NB4 (cell line): ENCODE data around the gene CALD1.

Experiments
- DNase-seq: peaks from one replicate; pipeline ENCODE4 v3.0.0; 2010; ENCODE audit warnings: low read depth
- H3K4me3 ChIP-seq: one replicate; pipeline ENCODE4 v1.5.1; 2011; ENCODE audit warnings: mild to moderate bottlenecking, low read depth, low read length, moderate library complexity
- MYC ChIP-seq: IDR thresholded peaks from 2 replicates; pipeline ENCODE4 v1.6.1; 2011; ENCODE audit warnings: low read depth, low read length
- POLR2A ChIP-seq: IDR thresholded peaks from 2 replicates; pipeline ENCODE4 v1.6.1; 2011; ENCODE audit warnings: mild to moderate bottlenecking; ENCODE audit not compliant: insufficient read length; ENCODE audit errors: extremely low read depth
- TF ChIP-seq, protein P1 (sequence below): IDR thresholded peaks from one replicate; pipeline ENCODE4 v1.5.1; 2012; ENCODE audit warnings: low read depth, low read length
- TF ChIP-seq, protein P2 (sequence below): IDR thresholded peaks from 2 replicates; pipeline ENCODE4 v1.6.1; 2011; ENCODE audit warnings: low read depth, low read length

CALD1 gene

DNA sequence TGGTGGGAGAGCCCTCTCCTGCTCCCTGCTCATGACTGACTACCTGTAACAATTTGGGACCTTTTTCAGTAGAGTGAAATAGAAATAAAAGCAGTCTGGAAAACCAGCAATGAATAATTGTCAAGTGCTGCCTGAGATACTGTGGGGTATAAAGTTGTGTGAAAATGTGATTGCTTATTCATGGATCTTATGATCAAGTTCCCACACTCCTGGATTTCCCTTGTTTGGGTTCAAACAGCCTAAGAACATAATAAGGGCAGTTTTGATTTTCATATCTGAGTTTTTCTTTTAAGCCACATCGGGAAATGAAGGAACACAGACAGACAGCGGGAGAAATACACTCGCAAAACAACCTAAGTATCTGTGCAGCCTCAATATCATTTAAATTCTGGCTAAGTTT, 52.9 kb downstream of the CALD1 start:
- no peak for DNase-seq
- no peak overlapping the region for H3K4me3 ChIP-seq
- TF ChIP-seq, protein P1, sequence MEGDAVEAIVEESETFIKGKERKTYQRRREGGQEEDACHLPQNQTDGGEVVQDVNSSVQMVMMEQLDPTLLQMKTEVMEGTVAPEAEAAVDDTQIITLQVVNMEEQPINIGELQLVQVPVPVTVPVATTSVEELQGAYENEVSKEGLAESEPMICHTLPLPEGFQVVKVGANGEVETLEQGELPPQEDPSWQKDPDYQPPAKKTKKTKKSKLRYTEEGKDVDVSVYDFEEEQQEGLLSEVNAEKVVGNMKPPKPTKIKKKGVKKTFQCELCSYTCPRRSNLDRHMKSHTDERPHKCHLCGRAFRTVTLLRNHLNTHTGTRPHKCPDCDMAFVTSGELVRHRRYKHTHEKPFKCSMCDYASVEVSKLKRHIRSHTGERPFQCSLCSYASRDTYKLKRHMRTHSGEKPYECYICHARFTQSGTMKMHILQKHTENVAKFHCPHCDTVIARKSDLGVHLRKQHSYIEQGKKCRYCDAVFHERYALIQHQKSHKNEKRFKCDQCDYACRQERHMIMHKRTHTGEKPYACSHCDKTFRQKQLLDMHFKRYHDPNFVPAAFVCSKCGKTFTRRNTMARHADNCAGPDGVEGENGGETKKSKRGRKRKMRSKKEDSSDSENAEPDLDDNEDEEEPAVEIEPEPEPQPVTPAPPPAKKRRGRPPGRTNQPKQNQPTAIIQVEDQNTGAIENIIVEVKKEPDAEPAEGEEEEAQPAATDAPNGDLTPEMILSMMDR = no peak
- TF ChIP-seq, protein P2, sequence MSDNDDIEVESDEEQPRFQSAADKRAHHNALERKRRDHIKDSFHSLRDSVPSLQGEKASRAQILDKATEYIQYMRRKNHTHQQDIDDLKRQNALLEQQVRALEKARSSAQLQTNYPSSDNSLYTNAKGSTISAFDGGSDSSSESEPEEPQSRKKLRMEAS = no peak
- no peak for TF ChIP-seq POLR2A
- no peak for TF ChIP-seq MYC

DNA sequence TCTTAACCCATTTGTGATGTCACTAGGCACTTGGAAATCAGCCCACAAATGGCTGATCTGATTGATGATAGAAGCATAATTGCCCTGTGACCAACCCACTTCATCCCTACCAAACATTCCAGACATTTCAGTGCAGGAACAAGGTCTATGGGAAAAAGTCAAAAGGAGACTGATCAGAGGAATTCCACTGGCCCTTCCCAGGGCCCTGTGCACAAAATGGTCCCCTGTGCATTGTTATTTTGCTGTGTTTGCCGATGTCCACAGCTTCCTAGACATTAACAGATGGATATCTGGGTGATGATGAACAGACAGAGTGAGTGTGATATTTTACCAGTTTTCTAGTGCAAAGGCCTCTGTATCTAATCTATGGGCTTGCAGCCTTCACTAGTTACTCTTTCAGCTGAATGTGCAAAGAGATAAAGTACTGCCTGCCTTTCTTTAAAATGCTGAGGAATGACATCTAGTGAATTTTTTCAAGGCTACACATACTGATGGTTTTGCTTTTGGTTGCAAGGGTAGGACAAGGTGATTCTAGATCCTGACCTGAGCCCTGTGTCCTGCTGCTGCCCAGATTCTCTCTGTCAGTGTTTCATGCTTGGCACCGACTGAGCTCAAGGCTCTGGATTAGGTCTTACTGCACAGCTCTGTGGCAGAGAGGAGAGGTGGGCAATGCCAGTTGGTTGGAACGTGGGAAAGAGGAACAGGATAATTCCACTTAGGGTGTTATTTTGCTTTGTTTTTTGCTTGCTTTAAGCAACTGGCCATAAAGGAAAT, 55.4 kb downstream of the CALD1 start:
- no peak overlapping the region for H3K4me3 ChIP-seq
- no peak for TF ChIP-seq POLR2A
- TF ChIP-seq, protein P1 = no peak
- TF ChIP-seq, protein P2 = no peak
- no peak for TF ChIP-seq MYC
- DNase-seq = no peak

DNA sequence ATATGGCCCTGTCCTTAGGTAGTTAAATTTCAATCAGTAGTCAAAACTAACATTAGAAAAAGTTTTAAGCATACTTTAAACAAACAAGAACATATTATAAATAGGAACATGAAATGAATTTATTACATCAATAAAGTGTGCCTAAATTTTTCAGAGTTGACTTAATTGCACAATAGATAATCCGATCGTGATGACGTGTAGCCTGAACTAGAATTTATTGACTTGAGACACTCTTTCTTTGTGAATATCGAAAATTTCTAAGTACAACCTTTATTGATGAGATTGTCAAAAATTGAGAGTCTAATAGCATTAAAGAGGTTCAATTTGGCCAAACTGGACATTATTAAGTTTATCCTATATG, 56.0 kb downstream of the CALD1 start:
- H3K4me3 ChIP-seq = no peak overlapping the region
- TF ChIP-seq POLR2A = no peak
- TF ChIP-seq, protein P2 = no peak

DNA sequence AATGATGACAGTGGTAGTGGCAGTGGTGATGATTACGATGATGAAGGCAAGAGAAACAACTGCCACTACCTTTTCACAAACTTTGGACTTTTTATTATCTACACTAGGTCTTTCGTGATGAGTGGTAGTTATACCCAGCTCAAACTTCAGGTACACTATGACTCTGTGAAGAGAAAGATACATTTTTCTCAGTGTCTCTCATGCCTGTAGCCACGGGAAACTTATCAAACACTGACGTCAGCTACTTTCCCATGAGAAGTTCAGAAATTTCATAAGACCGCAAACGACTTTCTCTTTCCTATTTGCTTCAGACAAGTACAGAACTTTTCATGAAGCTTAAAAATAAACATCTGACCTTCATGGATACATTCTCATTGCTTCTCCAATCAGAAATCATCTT, 57.0 kb downstream of the CALD1 start:
- no peak overlapping the region for H3K4me3 ChIP-seq
- no peak for TF ChIP-seq POLR2A
- TF ChIP-seq, protein P2 = no peak
- no peak for TF ChIP-seq MYC
- TF ChIP-seq, protein P1 = no peak
- DNase-seq = no peak

More for the DNA sequence above, 56.0 kb downstream of the CALD1 start:
- no peak for DNase-seq

DNA sequence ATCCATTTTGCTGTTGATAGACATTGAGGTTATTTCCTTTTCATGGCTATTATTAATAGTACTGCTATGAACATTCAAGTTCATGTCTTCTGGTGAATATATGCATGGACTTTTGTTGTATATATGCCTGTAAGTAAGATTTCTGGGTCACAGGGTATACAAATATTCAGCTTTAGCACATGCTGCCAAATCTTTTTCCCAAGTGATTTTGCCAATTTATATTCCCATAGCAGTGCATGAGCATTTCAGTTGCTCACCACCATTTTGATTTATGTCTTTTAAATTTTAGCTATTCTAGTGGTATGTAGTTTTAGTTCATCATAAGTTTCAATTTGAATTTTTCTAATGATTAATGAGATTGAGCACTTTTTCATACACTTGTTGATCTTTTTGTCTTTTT, 59.9 kb downstream of the CALD1 start:
- no peak for TF ChIP-seq POLR2A
- TF ChIP-seq, protein P1 = no peak
- TF ChIP-seq, protein P2 = no peak
- TF ChIP-seq MYC = no peak
- no peak overlapping the region for H3K4me3 ChIP-seq
- DNase-seq = no peak

DNA sequence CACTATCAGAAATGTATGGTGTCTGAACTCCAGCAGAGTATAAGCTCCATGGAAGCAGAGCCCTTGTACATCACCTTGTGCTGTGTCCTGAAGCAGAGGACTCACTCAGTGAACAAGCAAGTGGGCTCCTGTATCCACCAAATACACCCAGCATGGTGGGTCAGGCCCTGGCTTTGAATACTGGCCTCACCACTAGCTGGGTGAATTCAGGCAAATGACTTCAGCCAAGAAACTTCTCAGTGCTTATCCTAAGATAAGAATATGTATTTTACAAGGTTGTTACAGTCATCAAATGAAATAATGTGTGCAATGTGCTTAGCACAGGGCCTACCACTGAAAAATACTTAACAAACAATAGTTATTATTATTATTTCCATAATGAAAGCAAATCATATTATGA, 62.6 kb downstream of the CALD1 start:
- TF ChIP-seq MYC = no peak
- TF ChIP-seq, protein P1 = no peak
- TF ChIP-seq POLR2A = no peak
- DNase-seq = no peak
- H3K4me3 ChIP-seq = no peak overlapping the region
